Stimulated activated CD4-positive, alpha-beta T cell treated with anti-CD3 and anti-CD28 coated beads, TNF-alpha, amount 100 ng/mL, for 48 hours (primary cell): ENCODE measurements around the gene AHNAK2.
A peak's percentile ranks its signal among the peaks of the same experiment; 100 is the strongest.

Experiments
- DNase-seq, 3 donors: peaks; one replicate each; pipeline ENCODE4 v3.0.0-alpha.2; 2020; ENCODE audit warnings: low read depth in 3 of 3

AHNAK2 gene

DNA sequence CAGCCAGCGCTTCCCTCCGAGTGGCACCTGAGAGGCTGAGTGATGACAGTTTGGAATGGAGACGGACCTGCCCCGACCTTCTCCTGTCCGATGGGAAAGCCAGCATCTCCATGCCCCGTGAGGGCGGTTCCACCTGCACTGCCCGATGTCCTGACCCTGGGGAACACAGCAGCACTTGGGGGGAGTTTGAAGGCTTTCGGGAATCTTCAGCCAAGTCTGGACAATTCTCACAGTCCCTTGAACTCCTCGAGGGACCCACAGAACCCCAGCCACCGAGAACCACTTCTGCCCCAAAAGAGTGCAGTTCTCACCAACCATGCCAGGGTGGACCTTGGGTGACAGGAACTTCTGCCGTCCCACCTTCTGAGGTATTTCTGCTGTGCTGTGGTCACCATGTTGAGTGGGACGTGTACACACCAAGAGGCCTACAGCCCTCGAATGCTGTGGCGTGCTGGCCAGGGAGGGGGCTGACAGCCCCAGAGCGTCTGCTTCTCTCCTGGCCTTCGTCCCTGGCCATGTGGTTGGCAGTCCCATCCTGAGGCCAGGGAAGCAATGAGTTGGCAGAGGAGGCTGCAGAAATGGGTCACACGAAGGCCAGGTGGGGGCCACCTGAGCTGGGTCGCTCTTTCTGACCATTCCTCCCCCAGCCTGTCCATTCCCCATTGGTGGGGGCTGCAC, 8.5 kb upstream of the AHNAK2 start:
- DNase-seq: no peak

DNA sequence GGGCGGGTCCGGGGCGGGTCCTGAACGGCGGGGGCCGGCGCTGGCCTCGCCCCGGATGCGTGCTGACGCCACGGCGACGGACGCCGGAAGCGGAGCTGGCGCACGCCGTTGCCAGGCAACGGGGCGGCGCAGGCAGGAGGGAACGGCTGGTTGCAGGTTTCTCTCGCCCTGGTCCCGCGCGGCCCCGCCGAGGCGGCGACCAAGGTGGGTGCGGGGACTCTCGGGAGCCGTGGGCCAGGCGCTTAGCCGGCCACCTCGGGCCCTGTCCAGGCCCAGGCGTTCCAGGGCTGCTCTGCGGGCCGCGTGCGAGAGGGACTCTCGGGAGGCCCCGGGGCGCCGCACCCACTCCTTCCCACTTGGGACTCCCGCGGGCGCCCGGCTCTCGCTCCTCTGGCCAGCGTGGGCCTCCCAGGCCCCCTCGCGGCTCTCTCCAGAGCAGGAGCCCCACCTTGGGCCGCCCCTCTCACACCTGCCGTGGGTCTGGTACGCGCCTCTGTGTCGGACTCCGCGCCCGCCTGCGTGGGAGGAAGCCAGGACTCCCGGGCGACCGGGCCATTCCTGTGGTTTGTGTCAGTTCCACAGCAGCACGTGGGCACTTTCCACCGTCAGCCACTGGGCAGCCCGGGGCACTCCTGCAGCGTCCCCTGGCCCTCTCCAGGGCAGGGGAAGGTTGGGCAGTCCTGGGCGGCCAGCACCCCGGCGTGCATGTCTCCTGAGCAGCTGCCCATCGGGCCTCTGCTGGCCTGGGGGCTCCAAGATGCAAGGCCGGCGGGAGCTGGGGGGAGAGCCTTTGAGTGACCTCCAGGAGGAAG, 7.7 kb upstream of the AHNAK2 start, which contains the start of gene CLBA1:
CLBA1 (plus strand) TSS at position 114 of the 812 bp plus-strand sequence; CDS start at position 758, 644 bp downstream.
- peak; percentile 73 to 85 (median 77) for DNase-seq

DNA sequence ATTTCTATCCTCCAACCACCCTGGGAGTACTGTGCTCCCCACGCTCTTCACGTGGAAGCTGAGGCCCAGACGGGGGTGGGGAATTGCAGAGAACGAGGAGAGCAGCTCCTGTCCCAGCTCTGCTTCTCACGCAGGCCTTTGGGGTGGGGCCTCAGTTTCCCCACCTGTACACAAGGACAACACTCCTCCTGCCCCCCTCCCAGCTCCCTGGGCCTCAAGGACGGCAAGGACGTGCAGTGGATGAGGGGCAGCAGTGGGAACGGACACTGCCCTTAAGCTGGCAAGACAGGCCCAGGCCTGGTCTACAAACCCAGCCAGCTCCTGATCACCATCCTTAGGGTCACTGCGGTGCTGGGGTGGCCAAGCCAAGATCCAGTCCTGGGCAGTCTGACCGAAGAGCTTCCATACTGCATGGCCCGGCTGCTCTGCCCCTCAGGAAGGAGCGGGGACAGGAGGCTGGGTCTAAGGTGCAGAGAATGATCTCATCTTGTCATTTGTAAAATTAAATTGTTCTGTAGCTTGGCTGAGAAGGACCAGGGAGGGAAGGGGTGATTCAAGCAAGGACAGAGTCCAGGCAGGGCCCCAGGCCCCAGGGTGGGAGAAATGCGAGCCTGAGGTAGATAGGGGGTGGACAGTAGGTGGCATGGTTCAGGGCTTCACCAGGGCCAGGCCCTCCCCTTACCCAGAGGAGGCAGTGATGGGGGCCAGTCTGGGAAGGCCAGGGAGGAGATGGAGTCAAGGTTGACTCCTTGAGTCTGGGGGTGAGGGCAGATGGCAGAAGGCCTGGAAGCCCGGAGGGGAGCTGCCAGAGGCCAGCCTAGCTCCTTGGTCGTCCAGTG, 6.1 kb upstream of the AHNAK2 start:
- DNase-seq: no peak

DNA sequence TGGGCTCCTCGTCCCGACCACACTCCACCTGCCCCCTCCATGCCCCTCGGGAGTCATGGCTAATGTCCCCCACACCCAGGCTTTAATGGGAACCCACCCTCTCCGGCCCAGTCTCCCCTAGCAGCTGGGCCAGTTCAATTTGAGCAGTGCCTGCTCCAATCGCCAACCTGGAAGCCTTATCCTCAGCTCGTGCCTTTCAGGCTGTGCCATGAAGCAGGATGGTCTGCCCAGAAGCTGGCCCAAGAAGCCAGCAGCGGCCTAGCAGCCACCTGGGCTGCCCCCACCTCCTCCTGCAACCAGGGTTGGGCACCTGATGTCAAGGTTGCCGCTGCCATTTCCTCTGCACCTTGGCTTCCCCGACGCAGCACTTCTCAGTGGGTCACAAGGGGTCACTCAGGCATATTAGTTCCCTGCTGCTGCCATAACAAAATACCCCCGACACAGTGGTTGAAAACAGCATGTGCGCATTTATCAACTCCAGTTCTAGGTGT, 5.1 kb upstream of the AHNAK2 start:
- DNase-seq: no peak

DNA sequence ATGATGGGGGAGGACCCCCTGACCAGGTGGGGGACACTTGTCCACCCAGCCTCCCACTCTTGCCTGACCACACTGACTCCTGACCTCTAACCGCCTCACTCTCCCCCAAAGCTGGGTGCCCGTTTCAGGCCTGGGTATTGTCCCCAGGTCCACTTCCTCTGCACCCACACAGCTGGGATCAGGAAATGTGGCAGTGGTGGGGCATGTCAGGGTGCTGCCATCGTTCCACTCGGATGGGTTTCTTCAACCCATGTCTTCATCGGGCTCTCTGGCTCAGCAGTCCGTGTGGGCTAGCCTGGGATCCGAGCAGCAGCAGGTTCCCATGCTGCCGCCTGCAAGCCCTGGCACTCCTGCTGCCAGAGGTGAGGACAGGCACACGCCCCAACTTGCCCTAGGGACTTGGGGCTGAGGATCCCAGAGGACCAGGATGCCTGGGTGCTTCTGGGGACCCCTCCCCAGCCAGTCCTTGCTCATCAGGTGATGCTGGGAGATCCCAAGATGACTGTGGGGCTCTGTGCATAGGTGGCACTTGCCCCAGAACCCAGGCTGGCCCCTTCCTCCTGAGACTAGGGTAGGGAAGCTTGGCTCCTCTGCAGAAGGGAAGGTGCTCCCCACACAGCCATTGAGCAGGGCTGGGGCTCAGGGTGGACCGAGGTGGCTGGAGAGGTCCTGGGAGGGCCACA, 4.5 kb upstream of the AHNAK2 start:
- no peak for DNase-seq

DNA sequence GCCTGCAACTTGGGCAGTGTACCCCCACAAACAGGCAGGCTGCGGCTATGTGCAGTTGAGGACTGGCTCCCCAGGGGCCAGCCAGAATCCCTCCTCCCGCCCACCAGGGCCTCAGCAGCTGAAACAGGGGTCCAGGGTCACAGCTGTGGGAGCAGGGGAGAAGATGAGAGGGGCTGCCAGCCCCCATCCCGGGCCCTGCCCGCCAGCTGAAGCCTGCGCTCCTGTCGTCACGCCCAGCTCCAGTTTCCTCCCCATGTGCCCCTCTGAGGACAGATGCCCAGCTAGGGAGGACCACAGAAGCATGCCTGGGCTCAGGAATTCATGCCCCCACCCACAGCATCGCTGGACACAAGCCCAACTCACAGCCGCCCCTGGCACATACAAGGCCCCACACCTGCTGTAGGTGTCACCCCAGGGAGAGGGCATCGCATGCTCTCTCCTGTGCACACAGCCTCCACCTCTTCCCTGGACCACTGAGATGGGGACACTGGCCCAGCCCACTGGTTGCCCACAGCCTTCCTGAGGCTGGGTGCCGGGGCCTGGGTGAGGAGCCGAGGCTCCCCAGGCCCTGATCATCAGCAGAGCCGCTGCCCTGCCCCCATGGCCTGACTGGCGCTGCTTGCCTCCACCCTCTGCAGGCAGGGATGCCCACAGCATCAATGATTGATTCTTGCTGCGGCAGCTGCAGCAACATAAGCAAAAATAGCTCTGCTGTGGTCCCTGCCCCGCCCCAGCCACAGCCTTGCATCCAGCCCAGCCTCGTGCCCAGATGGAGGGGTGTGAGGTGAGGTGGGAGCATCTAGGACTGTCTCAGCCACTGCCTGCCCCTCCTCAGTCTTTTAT, 3.7 kb upstream of the AHNAK2 start:
- no peak for DNase-seq

DNA sequence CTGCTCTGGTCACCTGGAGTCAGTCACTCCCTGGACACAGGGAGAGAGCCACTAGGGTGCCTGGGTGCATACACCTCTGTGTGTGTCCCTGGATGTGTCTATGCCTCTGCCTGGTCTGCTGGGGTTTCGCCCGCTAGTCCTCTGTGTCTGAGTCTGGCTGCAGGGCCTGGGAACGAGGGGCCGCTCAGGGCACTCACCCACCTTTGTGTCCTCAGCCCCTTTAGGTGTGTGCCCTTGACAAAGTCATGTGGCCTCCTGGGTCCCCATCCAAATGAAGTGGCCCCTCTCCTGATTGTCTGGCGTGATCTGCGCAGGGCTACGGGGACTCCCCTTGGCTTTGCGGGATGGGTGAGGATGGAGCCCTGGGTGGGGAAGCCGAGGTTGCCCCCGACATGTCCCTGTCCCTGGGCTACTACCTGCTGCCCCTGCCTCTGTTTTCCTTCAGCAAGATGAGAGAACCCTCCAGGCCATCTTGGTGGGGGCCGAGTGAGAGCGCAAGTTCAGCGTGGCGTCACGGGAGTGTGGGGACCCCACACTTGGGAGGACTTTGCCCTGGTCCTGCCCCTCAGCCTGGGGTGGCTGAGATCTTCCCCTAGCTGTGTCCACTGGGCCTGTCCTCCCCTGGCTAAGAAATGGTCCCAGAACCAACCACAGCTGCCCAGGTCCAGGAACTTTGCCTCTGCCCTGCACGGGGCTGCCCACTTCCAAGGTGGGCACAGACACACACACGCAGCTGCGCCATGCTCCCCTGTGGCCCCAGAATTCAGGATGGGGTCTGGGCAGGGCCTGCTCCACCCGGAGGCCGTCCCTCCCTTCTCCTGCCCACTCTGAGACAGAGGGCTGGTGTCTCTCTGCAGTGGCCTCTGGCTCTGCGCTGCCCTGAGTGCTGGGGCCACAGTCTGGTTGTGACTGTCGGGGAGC, 2.7 kb upstream of the AHNAK2 start:
- no peak for DNase-seq

DNA sequence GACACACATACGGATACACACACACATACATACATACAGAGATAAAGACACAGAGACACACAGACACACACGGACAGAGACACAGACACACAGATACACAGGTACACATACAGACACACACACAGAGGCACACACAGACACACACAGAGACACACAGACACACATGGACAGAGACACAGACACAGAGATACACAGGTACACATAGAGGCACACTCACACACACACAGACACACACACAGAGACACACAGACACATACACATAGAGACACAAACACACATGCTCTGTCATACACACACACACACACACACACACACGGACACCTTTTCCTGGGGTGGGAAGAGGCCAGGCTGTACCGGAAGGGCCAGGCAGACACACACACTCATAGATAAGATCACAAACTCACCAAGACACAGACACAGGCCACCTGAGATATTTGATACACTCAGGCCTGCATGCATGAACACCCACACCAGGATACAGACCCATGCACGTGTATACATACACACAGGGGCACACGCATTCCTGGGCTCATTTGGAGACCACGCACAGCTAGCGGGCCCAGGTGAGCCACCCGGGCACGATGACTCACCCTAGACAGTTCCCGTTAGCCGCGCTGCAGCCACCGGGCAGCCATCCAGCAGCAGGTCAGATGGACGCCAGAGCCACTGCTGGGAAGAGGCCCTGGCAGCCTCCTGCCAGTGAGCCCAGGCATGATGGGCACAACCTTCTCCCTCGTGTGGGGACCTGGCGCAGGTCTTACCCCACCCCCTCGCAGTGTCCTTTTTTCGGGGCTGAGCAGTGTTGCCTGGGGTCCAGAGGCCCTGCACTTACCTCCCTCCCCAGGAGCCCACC, 1.8 kb upstream of the AHNAK2 start:
- DNase-seq: no peak

DNA sequence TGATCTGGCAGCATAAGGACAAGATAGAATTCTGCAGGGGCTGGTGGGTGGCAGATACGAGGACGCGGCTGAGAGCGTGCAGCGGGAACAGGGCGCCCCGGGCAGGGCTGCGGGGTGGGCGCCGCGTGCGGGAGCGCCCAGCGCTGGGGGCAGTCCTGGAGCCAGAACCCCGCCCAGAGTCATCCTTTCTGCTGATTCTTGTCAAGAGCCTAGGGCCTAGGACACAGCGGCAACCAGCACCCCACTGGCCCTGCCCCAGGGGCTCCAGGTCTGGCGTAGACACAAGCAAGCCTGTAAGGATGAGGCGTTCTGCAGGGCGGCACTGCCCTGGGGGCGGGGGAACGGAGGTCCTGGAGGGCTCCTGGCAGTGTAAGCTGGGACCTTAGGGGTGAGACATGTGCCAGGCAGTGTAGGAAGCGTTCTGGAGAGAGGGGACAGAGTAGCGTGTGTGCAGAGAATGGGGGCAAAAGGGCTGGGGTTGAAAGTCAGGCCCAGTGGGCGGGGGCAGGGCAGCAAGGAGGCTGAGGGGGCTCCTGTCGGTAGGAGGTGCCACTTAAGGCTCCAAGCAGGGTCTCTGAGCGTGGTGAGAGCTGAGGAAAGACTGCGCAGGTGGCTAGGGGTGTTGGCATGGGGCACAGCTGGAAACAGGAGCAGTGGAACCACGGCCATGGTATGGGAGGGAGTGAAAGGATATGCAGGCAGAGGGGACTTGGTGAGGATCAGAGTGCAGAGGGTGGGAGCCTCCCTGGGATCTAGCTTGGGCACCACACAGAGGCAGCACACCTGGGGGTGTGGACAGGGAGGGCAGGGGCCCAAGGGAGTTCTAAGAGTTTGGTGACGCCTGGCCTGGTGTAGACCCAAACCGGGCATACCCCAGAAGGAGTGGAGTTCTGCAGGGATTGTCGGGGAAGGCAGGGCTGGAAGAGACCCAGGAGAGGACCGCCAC, 845 bp upstream of the AHNAK2 start:
- DNase-seq: no peak

DNA sequence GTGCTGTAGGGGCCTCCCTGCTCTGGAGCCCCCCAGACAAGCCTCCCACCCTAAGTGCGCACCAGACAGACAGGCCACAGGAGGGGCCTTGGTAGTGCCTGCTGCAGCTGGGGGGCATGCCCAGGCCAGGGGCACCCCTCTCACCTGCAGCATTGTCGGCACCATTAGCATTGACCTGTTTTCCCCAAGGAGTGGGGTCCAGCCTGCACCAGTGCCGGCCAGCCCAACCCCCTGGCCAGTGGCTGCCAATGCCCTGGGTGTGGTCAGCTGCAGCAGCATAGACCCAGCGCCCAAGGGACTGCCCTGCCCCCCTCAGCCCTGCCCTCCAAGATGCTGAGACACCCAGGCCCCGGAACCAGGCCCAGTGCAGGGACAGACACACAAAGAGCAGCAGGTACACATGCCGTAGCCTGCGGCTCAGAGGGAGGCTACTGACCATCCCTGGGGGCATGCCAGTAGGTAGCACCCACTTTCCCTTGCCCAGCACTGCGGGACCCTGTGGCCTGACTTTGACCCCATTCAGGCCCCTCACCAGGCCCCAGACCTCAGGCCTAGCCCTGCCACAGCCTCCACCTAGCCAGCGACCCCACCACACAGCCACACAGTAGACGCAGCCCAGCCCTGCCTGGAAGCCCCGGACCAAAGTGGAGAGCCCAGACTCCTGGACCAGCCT, 1.0 kb downstream of the AHNAK2 start:
- DNase-seq: no peak

DNA sequence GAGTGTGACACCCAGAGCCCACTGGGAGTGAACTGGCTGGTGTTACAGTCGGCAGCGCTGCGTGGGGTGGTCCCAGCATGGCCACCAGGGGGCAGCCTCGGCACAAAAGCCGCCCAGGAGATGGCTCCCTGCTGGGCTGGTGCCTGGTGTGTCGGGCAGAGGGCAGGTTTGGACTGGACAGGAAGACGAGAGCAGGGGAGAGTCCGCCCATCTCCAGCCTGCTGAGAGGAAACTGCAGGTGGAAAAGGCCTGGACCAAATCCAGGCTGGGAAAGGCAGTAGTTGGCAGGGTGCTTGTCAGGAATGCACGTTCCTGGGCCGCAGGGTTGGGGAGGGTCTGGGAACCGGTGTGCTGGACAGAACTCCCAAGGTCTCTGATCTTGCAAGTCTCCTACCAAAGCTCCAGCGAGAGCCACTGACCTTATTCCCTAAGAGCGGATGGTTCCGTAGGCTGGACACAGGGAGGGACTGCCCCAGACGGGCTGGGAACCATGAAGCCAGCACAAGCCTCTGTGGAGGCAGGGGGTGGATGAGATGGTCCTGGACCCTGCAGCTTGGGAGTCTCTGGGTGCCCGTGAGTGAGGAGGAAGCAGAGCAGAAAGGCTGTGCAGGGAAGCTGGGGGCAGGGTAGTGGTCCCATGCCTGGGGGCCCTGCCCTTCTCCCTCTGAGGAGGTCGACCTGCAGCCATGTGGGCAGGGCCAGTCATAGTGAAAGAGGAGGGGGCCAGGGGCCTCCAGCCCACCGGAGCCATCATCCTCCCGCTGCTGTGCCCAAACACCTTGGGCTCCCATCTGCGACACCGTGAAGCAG, 1.8 kb downstream of the AHNAK2 start:
- DNase-seq: peak; percentile 74 to 88 (median 82)

DNA sequence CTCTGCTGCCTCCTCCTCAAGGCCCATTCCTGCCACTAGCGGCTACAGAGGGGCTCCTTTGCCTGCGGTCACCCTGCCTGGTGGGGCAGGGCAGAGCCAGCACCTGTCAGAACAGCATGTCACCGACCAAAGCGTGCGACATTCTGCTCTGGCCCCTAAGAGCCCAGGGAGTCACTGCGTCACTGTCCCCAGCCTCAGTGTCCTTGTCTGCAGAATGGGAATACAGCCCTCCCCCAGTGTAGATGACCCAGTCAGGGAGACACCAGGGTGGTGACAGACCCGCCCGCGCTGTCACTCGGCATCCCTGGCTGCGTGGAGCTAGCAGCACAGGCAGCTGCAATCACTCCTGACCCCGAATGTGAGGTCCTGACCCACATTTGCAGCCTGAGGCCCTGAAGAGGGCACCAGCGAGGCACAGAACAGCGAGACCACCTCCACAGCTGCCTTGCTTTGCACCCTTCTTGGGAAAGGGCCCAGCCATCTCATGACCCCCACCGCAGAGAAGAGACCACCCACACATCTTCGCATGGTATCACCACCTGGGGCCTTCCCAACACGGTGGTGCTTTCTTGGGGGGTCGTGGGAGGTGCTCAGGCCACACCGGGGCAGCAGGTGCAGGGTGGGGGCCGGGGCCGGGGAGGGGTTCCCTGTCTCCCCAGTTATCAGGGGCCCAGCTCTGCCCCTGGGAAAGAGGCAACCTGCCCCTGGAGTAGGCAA, 2.5 kb downstream of the AHNAK2 start:
- DNase-seq: no peak

DNA sequence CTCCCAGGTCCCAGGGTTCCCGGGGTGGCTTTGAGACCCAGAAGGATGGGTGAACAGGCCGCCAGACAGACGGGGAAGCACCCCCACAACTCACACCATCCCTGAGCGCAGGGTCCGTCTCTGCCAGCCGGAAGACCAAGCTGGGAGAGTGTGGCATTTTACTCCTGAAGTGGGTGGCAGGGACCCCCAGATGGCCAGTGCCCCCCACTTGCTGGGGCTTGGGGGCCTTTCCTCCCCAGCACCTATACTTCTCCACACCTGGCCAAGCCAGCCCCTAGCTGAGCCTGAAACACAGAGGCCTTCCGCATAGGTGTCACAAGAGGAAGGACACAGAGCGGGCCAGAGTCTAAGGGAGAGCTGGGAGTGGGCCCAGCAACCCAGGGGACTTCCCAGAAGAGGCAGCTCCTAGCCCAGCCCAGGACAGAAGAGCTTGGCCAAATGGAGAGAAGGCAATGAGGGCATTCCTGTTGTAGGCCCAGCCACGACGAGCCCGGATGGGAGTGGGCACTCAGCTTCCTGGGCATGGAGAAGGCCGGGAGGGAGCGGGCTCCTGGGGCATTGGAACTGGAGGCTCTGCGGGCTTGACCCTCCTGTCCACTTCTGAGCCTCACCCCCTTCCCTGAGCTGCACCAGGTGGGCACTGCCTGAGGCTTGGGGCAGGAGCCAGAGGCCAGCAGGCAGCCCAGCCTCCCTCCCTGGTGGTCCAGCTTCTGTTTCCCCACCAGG, 3.3 kb downstream of the AHNAK2 start:
- DNase-seq: no peak

DNA sequence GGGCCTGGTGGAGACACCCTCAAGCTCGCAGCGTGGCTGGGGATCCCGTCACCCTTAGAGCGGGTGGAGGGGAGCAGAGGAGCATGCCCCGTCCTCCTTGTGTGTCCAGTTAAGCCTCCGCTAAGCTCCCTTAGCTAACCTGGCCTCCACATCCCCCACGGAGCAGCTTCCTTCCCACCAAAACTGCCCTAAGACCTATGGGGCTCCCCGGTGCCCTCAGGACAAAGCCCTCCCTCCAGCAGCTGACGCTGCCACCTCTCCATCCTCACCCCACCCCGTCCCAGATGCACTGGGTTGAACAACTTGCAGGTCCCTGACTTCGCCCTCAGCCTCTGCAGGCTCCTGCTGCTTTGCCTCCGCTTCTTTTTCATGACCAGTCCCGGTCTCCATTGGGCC, 4.0 kb downstream of the AHNAK2 start:
- DNase-seq: no peak
